ENCODE data around the gene PODXL2.

PODXL2 gene

DNA sequence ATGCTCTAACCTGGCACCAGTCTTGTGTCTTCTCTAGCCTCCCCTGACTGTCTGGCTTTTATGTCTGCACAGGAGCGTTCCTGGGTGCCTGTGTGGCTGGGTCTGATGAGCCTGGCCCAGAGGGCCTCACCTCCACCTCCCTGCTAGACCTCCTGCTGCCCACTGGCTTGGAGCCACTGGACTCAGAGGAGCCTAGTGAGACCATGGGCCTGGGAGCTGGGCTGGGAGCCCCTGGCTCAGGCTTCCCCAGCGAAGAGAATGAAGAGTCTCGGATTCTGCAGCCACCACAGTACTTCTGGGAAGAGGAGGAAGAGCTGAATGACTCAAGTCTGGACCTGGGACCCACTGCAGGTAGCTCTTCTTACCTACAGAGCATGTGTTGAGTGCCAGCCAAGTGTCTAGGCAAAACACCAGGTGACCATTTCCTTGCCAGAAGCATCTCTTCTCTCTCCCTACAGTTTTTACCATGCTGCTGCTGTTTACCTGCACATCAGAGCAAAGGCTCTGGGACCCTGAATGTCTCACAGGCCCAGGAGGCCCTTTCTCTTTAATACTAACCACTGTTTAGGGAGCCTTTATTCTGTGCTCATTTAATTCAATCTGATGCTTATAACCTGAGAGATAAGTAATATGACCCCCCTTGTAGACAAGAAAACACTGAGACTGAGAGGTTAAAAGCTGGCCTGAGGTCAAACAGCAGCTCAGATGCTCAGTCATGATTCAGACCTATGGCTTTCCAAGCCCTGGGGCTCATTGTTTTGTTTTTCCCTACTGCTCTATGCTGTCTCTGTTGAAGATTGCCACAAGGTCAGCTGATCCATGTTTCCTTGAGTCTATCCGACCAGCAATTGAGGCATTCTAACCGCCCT is 10.4 kb downstream of the PODXL2 start:
- H3K4me3 Mint-ChIP-seq: no peak overlapping the region
- H3K4me1 Mint-ChIP-seq: peaks cover 28% of the 10 kb centered on the region
- H3K9me3 Mint-ChIP-seq: no peaks in the 10 kb centered on the region
- peak overlapping the region; percentile 58 for H3K27ac Mint-ChIP-seq
- H3K36me3 Mint-ChIP-seq (ENCODE audit: low read depth): peaks cover 4% of the 10 kb centered on the region
- DNase-seq: no peak
- peaks cover 7% of the 10 kb centered on the region for H3K27me3 Mint-ChIP-seq (ENCODE audit: low read depth, poor library complexity)
- TF ChIP-seq, protein P1, sequence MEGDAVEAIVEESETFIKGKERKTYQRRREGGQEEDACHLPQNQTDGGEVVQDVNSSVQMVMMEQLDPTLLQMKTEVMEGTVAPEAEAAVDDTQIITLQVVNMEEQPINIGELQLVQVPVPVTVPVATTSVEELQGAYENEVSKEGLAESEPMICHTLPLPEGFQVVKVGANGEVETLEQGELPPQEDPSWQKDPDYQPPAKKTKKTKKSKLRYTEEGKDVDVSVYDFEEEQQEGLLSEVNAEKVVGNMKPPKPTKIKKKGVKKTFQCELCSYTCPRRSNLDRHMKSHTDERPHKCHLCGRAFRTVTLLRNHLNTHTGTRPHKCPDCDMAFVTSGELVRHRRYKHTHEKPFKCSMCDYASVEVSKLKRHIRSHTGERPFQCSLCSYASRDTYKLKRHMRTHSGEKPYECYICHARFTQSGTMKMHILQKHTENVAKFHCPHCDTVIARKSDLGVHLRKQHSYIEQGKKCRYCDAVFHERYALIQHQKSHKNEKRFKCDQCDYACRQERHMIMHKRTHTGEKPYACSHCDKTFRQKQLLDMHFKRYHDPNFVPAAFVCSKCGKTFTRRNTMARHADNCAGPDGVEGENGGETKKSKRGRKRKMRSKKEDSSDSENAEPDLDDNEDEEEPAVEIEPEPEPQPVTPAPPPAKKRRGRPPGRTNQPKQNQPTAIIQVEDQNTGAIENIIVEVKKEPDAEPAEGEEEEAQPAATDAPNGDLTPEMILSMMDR (IDR thresholded peaks at IDR 0.05): no peak

DNA sequence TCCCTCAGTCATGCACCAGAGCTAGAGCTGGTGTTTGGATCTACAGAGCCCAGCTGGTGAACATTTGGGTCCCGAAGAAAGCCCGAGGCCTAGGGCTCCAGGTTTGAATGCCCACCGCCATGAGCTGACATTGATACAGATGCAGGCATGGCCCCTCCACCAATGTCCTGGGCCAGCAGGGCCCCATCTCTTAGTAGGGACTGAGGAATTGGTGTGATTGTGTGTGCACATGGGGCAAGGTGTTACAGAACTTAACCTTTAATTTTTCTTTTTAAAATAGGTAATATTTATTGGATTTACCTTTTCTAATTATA is 11.0 kb downstream of the PODXL2 start:
- Mint-ChIP-seq H3K27ac (no peak overlapping the region), H3K4me3 (no peak overlapping the region), H3K9me3 (no peaks in the 10 kb centered on the region), H3K4me1 (peaks cover 24% of the 10 kb centered on the region), H3K27me3 (ENCODE audit: low read depth, poor library complexity) (peaks cover 7% of the 10 kb centered on the region), H3K36me3 (ENCODE audit: low read depth) (peaks cover 4% of the 10 kb centered on the region)
- TF ChIP-seq, protein P1 (IDR thresholded peaks at IDR 0.05): no peak
- DNase-seq: no peak

DNA sequence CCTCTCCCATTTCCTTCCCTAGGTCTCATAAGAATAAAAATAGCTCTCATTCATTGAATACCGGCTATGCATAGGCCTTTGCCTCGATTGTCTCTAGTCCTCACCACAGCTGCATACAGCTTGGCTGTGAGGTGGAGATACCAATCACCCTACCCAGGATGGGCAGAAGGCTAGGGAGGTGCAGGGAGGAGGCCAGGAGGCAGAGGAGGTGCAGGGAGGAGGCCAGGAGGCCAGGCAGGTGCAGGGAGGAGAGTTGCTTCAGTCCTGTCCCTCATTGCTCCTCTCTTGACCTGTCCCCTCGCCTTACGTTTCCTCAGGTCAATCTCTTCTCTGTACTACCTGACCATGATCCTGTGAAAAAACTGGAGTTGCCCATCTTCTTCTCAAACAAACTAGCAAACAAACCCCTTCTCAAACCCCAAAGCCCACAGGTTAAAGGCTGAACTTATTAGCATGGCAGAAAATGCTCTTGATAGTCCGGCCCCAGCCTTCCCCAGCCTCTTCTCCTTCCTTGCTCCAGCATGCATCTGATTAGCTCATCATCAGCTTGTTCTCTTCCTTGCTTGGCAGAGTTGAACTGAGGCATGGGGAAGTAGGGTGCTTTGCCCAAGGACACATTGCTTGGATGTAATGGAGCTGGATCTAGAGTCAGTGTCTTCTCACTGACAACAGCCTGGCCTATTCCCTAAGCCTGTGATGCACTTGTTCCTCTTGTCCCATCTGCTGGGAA is 15.8 kb downstream of the PODXL2 start:
- Mint-ChIP-seq H3K27ac (no peak overlapping the region), H3K27me3 (ENCODE audit: low read depth, poor library complexity) (peaks cover 3% of the 10 kb centered on the region), H3K4me3 (no peak overlapping the region), H3K4me1 (peaks cover 14% of the 10 kb centered on the region), H3K36me3 (ENCODE audit: low read depth) (peaks cover 4% of the 10 kb centered on the region), H3K9me3 (no peaks in the 10 kb centered on the region)
- TF ChIP-seq, protein P1 (IDR thresholded peaks at IDR 0.05): no peak
- no peak for DNase-seq

DNA sequence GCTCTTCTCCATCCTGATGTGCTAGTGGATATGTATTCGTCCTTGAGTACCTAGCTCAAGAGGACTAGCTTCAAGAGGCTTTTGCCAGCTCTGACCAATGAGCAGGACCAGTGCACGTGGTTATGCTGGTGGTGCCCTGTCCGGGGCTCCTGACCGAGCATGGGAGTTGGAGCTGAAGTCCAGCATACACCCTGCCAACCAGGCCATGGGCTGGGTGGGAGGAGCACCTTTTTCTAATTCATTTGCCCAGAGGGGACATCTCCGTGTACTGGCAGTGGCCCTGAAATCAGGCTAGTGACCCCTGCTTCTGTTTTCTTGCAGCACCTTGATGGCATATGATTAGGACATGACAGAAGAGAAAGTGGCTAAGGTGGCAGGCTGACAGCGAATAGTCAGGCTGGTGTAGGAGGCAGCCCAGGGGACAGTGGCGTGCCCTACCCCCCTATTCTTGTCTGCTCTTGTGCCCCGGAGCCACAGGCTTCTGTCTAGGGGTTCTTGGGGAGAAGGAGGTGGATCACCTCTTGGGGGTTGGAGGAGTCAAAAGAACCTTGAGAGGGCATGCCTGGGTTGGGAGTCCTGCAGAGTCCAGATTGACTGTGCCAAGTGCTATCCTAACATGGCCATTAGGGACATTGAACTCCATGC is 16.5 kb downstream of the PODXL2 start:
- Mint-ChIP-seq H3K9me3 (no peaks in the 10 kb centered on the region), H3K27me3 (ENCODE audit: low read depth, poor library complexity) (peaks cover 3% of the 10 kb centered on the region), H3K27ac (no peak overlapping the region), H3K4me1 (peaks cover 11% of the 10 kb centered on the region), H3K36me3 (ENCODE audit: low read depth) (peaks cover 9% of the 10 kb centered on the region), H3K4me3 (no peak overlapping the region)
- no peak for DNase-seq
- TF ChIP-seq, protein P1 (IDR thresholded peaks at IDR 0.05): no peak

DNA sequence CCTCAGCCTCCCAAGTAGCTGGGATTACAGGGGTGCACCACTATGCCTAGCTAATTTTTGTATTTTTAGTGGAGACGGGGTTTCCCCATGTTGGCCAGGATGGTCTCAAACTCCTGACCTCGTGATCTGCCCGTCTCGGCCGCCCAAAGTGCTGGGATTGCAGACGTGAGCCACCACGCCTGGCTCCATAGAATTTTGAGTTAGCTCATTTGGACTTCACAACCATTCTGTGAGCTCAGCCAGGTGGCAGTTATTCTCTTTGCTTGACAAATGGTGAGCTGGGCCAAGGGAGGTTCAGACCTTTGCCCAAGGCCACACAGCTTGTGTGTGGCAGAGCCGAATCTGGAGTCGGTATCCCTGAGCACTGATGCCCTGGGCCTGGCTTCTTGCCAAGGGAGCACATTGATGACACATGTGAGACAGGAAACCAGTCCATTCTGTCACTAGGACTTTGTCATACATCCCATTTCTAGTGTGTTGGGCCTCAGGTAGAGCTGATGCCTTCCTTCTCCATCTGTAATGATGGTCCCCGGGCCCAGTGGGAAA is 17.6 kb downstream of the PODXL2 start:
- TF ChIP-seq, protein P1 (IDR thresholded peaks at IDR 0.05): no peak
- no peak overlapping the region for H3K4me3 Mint-ChIP-seq
- H3K36me3 Mint-ChIP-seq (ENCODE audit: low read depth): peaks cover 9% of the 10 kb centered on the region
- peaks cover 11% of the 10 kb centered on the region for H3K4me1 Mint-ChIP-seq
- peaks cover 3% of the 10 kb centered on the region for H3K27me3 Mint-ChIP-seq (ENCODE audit: low read depth, poor library complexity)
- H3K9me3 Mint-ChIP-seq: no peaks in the 10 kb centered on the region
- DNase-seq: no peak
- no peak overlapping the region for H3K27ac Mint-ChIP-seq
